ENCODE results near the gene KIF26B.

The KIF26B gene

GRCh38 chr1:245301162-245301580 is 146.4 kb downstream of the KIF26B start:
- Histone ChIP-seq H3K9me3 (ENCODE audit: insufficient read depth, low read length) (no peaks in the 10 kb centered on the region), H3K9me2 (replicated peaks; ENCODE audit: insufficient read depth, low read length) (no peaks in the 10 kb centered on the region), H4K20me1 (ENCODE audit: low read depth, low read length) (no peaks in the 10 kb centered on the region), H3K36me3 (ENCODE audit: low read length) (no peaks in the 10 kb centered on the region), H3F3A (ENCODE audit: insufficient read depth) (no peaks in the 10 kb centered on the region), H3K4me3 (ENCODE audit: insufficient read depth, low read length, poor library complexity, severe bottlenecking) (no peak overlapping the region), H3K79me2 (ENCODE audit: insufficient read depth, low read length) (no peaks in the 10 kb centered on the region), H3K9ac (ENCODE audit: low read length) (no peak overlapping the region), H2AFZ (ENCODE audit: low read depth, low read length, severe bottlenecking) (no peak overlapping the region), H3K4me2 (ENCODE audit: low read depth, low read length, poor library complexity, severe bottlenecking) (no peak overlapping the region), H3K27me3 (ENCODE audit: low read length) (no peaks in the 10 kb centered on the region), H3K27ac (ENCODE audit: low read depth, low read length) (no peak overlapping the region)
- TF ChIP-seq EZH2phosphoT487 (conservative IDR thresholded peaks at IDR 0.05; ENCODE audit: low read length) (no peak), CTCF (IDR thresholded peaks at IDR 0.05; ENCODE audit: insufficient read depth, low read length, poor library complexity, severe bottlenecking) (no peak)

GRCh38 chr1:245301921-245302320 is 147.1 kb downstream of the KIF26B start:
- no peaks in the 10 kb centered on the region for H4K20me1 ChIP-seq (ENCODE audit: low read depth, low read length)
- H3K9me3 ChIP-seq (ENCODE audit: insufficient read depth, low read length): no peaks in the 10 kb centered on the region
- no peak for TF ChIP-seq CTCF (IDR thresholded peaks at IDR 0.05; ENCODE audit: insufficient read depth, low read length, poor library complexity, severe bottlenecking)
- no peaks in the 10 kb centered on the region for H3K27me3 ChIP-seq (ENCODE audit: low read length)
- no peaks in the 10 kb centered on the region for H3K79me2 ChIP-seq (ENCODE audit: insufficient read depth, low read length)
- no peaks in the 10 kb centered on the region for H3K36me3 ChIP-seq (ENCODE audit: low read length)
- H3K27ac ChIP-seq (ENCODE audit: low read depth, low read length): no peak overlapping the region
- no peaks in the 10 kb centered on the region for H3F3A ChIP-seq (ENCODE audit: insufficient read depth)
- no peaks in the 10 kb centered on the region for H3K9me2 ChIP-seq (replicated peaks; ENCODE audit: insufficient read depth, low read length)
- H2AFZ ChIP-seq (ENCODE audit: low read depth, low read length, severe bottlenecking): no peak overlapping the region
- no peak overlapping the region for H3K9ac ChIP-seq (ENCODE audit: low read length)
- no peak overlapping the region for H3K4me2 ChIP-seq (ENCODE audit: low read depth, low read length, poor library complexity, severe bottlenecking)
- no peak overlapping the region for H3K4me3 ChIP-seq (ENCODE audit: insufficient read depth, low read length, poor library complexity, severe bottlenecking)

DNA sequence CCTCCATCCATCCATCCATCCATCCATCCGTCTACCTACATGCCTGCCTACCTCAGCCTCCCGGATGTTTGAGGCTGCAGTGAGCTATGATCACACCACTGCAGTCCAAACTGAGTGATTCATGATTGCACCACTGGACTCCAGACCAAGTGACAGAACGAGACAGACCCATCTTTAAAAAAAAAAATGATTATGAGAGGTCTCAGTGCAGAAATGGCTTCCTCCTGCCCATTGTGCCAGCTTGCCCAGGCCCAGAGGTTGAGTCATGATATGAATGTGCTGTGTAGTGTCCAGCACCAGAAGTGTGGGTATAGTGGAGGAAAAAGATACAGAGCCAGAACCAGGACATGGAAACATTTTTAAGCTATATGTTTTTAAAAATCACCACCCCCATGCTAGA is 149.9 kb downstream of the KIF26B start:
- Histone ChIP-seq H3K27me3 (ENCODE audit: low read length) (no peaks in the 10 kb centered on the region), H3K4me2 (ENCODE audit: low read depth, low read length, poor library complexity, severe bottlenecking) (no peak overlapping the region), H3K27ac (ENCODE audit: low read depth, low read length) (no peak overlapping the region), H3K4me3 (ENCODE audit: insufficient read depth, low read length, poor library complexity, severe bottlenecking) (no peak overlapping the region), H3K9me2 (replicated peaks; ENCODE audit: insufficient read depth, low read length) (no peaks in the 10 kb centered on the region), H3K36me3 (ENCODE audit: low read length) (no peaks in the 10 kb centered on the region), H2AFZ (ENCODE audit: low read depth, low read length, severe bottlenecking) (no peak overlapping the region), H3K9ac (ENCODE audit: low read length) (no peak overlapping the region), H3K79me2 (ENCODE audit: insufficient read depth, low read length) (no peaks in the 10 kb centered on the region), H3F3A (ENCODE audit: insufficient read depth) (no peaks in the 10 kb centered on the region), H4K20me1 (ENCODE audit: low read depth, low read length) (no peaks in the 10 kb centered on the region), H3K9me3 (ENCODE audit: insufficient read depth, low read length) (no peaks in the 10 kb centered on the region)
- TF ChIP-seq EZH2phosphoT487 (conservative IDR thresholded peaks at IDR 0.05; ENCODE audit: low read length) (no peak), CTCF (IDR thresholded peaks at IDR 0.05; ENCODE audit: insufficient read depth, low read length, poor library complexity, severe bottlenecking) (no peak)

DNA sequence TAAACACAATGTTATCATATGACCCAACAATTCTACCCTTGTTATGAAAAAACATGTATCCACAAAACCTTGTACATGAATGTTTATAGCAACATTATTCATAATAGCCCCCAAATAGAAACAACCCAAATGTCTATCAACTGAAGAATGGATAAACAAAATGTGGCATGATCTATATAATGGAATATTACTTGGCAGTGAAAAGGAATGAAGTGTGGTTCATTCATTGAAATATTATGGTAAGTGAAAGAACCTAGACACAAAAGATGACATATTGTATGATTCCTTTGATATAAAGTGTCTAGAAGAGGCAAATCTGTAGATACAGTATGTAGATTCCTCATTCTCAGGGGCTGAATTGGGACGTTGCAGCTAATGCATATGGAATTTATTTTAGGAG is 151.2 kb downstream of the KIF26B start:
- H3K9me2 ChIP-seq (replicated peaks; ENCODE audit: insufficient read depth, low read length): no peaks in the 10 kb centered on the region
- no peak overlapping the region for H3K4me2 ChIP-seq (ENCODE audit: low read depth, low read length, poor library complexity, severe bottlenecking)
- no peaks in the 10 kb centered on the region for H3K79me2 ChIP-seq (ENCODE audit: insufficient read depth, low read length)
- H4K20me1 ChIP-seq (ENCODE audit: low read depth, low read length): no peaks in the 10 kb centered on the region
- no peak overlapping the region for H3K4me3 ChIP-seq (ENCODE audit: insufficient read depth, low read length, poor library complexity, severe bottlenecking)
- no peaks in the 10 kb centered on the region for H3K36me3 ChIP-seq (ENCODE audit: low read length)
- H3K9ac ChIP-seq (ENCODE audit: low read length): no peak overlapping the region
- no peaks in the 10 kb centered on the region for H3K27me3 ChIP-seq (ENCODE audit: low read length)
- H2AFZ ChIP-seq (ENCODE audit: low read depth, low read length, severe bottlenecking): no peak overlapping the region
- no peaks in the 10 kb centered on the region for H3F3A ChIP-seq (ENCODE audit: insufficient read depth)
- no peaks in the 10 kb centered on the region for H3K9me3 ChIP-seq (ENCODE audit: insufficient read depth, low read length)
- H3K27ac ChIP-seq (ENCODE audit: low read depth, low read length): no peak overlapping the region
- TF ChIP-seq CTCF (IDR thresholded peaks at IDR 0.05; ENCODE audit: insufficient read depth, low read length, poor library complexity, severe bottlenecking) (no peak), EZH2phosphoT487 (conservative IDR thresholded peaks at IDR 0.05; ENCODE audit: low read length) (no peak)

Data from SU-DHL-6 (cell line).